Measurements from ENCODE around the gene OR2B3. TPM values are rescaled to one million over a fixed set of nuclear protein-coding genes. Genes with fewer than 3 reads are reported as not detected.
"Not testable (repeated sequence)": the region's sequence is repeated elsewhere in the genome, so short reads cannot be mapped to it uniquely, and the experiment has no call there.

Gene OR2B3, protein sequence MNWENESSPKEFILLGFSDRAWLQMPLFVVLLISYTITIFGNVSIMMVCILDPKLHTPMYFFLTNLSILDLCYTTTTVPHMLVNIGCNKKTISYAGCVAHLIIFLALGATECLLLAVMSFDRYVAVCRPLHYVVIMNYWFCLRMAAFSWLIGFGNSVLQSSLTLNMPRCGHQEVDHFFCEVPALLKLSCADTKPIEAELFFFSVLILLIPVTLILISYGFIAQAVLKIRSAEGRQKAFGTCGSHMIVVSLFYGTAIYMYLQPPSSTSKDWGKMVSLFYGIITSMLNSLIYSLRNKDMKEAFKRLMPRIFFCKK
- polyA plus RNA-seq (ENCODE audit: insufficient read length): not detected

DNA sequence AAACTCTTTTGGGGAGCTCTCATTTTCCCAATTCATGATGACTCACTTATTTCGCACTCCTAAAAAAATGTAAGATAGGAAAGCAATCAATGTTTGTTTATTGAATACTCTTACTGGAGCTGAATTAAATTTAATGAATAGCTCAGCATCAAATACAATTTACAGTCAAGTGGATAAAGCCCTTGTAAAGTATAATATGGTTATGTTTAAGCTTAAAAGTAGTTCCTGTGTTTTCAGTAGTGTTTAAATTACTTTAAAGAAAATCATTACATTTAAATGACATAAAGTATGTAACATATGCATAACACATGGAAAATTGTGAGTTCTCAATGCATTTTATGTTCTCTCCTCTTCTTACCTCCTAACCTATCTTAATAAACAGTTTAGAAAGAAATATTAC lies at the start of gene OR2B3:
TSS of gene OR2B3 (minus strand) at position 101 of the 400 bp plus-strand sequence. CDS start at position 36, 65 bp downstream.
- no peak for DNase-seq (ENCODE audit: low read depth)

DNA sequence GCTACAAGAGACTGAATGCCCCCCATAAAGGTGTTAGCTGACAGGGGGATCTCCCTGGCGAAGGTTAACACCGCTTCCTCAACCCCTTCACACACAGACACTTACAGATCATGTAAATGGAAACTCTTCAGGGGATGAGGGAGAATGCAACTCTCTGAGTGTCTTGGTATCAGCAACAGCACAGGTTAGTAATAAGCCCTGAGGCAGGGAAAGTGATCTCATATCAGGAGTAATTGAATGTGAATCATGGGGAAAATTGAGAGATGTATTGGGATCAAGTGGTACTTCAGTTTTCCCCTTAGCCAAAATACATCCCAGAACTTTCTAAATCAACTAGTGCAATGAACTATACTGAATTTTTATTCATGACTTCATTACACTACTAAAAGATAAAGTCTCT lies 44.6 kb upstream of the OR2B3 start:
- DNase-seq (ENCODE audit: low read depth): no peak

DNA sequence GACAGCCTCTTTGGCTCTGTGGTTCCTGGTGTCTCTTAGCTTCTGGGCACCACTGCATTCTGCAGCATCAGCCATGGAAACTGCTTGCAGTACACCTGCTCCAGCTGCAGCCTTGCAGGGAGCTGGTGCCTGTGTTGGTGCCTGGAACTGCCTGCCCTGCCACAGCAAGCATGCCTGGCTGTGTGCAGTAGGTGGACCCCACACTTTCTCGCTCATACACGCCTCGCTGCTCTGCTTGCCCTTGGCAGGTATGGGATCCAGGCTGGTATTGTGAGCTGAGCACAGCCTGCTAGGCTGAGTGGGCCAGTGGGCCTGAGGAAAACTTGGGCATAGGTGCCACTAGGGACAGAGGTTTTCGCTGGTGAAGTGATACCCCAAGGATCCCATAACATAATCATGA lies 43.5 kb upstream of the OR2B3 start:
- no peak for DNase-seq (ENCODE audit: low read depth)

DNA sequence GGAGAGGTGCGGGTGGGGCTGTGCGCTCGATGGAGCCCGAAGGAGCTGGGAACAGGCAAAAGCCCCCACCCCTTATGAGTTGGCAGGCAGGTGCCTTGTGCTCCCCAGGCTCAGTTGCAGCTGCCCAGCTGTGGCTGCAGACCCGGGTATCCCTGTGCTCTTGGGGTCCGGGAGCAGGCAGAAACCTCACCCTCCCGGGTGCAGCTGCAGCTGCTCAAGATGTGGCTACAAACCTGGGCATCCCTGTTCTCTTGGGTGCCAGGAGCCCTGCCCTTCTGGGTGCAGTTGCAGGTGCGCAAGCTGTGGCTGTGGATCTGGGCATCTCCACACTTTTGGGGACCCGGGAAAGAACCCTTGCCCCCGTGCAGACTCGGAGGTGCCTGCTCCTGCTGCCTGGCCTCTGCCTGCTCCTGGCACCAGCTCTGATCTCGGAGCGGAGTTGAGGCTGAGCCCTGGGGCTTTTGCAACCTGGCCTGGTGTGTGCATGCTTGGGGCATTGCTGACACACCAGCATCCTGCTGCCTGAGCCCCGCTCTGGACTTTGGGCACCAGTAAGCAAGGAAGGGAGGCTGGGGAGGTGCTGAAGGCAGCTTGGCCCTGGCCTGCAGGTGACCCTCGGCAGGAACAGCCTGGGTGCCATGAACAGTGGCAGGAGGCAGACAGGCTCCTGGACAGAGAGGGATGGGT lies 42.4 kb upstream of the OR2B3 start:
- DNase-seq (ENCODE audit: low read depth): no peak

DNA sequence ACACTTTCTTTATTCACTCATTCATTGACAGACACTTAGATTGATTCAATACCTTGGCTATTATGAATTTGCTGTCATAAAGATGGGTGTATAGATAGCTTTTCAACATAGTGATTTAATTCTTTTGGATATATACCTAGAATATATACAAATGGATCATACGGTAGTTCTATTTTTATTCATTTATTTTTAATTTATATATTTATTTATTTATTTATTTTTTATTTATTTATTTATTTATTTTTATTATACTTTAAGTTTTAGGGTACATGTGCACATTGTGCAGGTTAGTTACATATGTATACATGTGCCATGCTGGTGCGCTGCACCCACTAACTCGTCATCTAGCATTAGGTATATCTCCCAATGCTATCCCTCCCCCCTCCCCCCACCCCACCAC lies 27.9 kb upstream of the OR2B3 start:
- not testable (repeated sequence) for DNase-seq (ENCODE audit: low read depth)

DNA sequence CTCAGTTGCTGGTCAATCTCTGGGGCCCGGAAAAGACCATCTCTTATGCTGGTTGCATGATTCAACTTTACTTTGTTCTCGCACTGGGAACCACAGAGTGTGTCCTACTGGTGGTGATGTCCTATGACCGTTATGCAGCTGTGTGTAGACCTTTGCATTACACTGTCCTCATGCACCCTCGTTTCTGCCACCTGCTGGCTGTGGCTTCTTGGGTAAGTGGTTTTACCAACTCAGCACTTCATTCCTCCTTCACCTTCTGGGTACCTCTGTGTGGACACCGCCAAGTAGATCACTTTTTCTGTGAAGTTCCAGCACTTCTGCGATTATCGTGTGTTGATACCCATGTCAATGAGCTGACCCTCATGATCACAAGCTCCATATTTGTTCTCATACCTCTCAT lies 25.0 kb upstream of the OR2B3 start:
- no peak for DNase-seq (ENCODE audit: low read depth)

DNA sequence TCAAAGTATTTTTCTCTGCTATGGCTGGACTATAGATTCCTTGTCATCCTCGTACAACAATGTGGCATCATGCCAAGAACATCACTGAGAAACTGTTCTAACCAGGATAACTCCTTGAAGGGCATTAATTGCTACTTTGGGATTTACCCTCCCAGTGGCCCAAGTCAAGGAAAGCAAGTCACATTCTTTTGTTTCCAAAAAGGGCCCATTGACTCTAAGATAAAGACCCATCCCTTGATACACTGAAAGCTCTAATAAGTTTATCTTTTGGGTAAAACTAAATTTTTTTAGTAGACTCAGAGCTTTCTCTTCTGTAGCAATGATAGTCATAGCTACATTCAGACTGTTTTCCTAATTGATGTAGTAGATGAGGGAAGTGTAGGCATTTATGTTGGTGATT lies 20.6 kb upstream of the OR2B3 start, which contains the start of gene OR2J3:
TSS of gene OR2J3 (plus strand) at position 301 of the 400 bp plus-strand sequence. CDS start 3,833 bp downstream, outside the sequence.
- DNase-seq (ENCODE audit: low read depth): no peak

DNA sequence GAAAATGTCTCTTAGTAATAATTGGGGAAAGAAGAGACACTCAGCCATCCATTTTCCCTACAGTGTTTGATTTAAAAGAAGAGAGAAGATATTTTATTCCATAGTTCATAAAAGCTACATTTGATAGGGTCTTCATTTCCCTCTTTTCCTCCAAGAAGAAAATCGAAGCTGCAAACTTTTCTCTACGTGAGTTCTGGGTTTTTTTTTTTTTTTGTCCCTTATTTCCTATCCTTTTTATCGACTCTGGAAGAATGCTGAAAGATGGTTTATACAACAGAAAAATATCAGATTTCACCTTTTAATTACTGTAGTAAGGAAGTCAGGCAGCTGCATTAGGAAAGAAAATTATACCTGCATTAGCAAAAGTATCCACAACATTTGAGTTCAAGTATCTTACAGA lies 12.1 kb upstream of the OR2B3 start, which contains the start of gene OR2J1:
TSS of gene OR2J1 (plus strand) at position 301 of the 400 bp plus-strand sequence. CDS start 1,453 bp downstream, outside the sequence.
- DNase-seq (ENCODE audit: low read depth): no peak

DNA sequence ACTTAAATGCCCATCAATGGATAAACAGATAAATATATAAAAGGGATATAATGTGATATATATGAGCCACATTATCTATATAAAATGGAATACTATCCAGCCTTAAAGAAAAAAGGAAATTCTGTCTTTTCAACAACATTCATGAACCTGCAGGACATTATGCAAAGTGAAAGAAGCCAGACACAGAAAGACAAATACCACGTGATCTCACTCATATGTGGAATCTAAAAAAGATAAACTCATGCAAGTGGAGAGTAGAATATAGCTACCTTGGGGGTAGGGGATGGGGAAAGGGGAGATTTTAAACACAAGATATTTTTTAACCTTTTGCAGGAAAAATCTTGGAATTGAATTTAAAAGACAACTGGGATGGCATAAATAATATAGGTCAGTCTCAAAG lies 10.7 kb upstream of the OR2B3 start:
- no peak for DNase-seq (ENCODE audit: low read depth)

DNA sequence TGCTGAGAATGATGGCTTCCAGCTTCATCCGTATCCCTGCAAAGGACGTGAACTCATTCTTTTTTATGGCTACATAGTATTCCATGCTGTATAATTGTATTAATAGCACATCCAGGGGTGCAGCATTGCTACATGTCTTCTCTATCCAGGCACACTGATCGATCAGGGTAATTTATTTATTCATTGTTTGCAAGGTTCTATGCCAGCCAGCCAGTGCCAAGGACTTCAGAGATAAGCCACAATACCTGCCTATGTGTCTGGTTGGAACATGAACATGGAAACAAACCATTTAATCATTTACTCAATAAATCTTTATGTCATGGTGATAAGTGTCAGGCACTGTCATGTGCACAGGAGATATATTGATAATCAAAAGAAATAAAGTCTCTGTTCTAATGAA lies 5.8 kb upstream of the OR2B3 start:
- DNase-seq (ENCODE audit: low read depth): no peak

DNA sequence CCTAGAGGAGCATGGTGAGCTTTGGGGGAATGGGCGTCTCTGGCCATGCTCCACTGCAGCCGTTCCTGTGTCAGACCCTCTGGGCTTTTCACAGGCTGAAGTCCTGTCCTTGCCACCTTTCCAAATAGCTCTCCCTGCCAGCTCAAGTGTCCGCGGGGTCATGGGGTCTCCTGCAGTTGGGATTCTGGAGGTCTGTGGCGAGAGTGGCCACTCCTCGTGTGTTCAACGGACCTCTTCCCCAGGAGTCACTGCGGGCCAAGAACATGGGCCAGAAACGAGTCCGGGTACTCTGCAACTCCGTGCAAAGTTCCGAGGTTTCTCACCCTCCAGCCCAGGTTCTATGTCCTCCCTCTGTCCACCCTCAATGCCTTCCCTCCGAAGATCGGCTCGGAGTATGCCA lies 4.7 kb downstream of the OR2B3 start:
- no peak for DNase-seq (ENCODE audit: low read depth)

DNA sequence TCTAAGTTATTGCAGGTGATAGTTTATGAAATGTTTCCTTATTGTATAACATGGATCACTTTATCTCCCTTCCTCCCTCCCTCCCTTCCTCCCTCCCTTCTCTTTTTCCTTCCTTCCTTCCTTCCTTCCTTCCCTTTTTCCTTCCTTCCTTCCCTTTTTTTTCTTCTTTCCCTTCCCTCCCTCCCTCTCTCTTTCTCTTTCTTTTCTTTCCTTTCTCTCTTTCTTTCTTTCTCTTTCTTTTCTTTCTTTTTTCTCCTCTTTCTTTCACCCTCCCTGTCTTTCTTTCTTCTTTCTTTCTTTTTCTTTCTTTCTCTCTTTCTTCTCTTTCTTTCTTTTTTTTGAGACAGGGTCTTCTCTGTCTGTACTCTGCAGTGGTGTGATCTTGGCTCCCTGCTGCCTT lies 5.8 kb downstream of the OR2B3 start:
- DNase-seq (ENCODE audit: low read depth): no peak

DNA sequence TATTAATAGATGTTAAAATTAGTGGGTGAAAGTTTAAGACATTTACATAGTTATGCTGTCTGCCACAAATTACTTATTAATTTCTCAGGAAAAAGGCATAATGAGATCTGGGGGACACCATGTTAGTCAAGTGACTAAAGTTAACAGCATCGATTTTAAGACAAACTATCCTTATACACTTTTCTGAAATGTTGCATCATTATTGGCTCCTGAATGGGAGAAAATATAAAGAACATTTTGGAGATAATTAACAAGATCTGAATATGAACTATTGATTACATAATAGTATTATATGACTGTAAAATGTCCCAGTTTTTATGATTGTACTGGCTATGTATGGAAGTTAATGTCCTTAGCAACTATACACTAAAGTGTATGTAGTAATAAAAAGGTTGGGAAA lies 7.9 kb downstream of the OR2B3 start:
- no peak for DNase-seq (ENCODE audit: low read depth)

DNA sequence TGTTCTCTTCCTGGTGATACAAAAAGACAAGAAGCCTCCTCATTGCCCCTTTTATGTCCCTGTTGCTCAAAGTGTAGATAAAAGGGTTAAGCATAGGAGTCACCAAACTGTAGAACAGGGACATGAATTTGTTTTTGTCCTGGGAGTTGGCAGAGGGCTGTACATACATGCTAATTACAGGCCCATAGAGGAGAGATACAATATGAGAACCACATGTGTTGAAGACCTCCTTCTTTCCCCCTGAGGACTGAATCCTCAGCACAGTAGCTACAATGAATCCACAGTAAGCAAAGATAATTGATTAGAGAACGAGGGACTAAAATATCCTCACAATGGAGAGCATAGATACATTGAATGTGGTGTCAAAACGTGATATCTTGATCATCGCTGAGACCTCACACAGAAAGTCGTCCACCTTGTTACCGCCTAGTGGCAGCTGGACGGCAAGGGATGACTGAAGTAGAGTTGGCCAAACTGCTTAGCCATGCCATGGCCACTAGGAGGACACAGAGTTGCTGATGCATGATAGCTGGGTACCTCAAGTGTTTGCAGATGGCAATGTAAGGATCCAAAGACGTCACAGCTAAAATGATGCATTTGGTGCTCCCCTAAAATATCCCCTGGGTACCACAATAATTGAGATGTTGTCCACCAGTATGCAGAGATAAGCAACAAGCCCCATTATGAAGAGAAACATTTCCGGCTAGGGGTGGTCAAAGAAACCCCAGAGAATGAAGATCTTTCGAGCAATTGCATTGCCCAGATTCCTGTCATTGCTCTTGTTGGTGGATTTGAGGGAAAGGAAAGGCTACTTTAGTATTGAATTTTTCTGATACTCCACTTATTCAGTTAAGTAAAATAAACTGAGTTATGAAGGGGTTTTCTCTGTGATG lies 15.0 kb downstream of the OR2B3 start:
- no peak for DNase-seq (ENCODE audit: low read depth)

DNA sequence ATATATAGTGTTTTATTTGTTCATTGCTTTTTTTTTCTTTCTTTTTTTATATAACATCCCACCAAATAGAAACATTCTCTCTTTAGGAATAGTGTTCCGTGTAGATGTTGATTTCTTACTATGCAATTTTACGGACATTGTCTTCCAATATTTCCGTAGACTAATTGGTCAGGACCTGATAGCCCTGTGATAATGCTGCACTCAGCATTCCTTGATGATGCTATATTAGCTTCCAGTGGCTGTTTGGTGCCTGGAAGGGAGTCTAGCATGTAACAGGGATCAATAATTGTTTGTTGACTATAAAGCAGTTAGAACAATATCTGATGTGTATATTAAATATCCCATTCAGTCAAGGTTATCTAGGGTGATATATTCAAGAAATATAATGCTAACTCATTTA lies 35.4 kb downstream of the OR2B3 start:
- DNase-seq (ENCODE audit: low read depth): no peak

DNA sequence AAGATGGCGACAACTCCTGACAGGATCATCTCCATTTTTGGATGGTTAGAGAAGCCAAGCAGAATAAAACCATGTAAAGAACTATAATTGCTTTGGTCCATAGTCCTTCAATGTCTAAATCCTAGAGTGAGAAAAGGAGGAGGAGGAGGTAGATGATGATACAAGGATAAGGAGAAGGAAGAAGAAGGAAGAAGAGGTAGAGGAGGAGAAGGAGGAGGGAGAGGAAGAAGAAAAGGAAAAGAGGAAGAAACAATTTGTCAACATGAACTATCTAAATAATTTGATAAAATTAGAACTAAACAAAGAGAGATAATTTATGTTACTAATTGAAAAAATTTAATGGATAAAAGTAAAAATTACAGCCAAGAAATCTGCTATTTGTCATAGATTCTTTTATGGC lies 42.0 kb downstream of the OR2B3 start, which contains the start of gene OR2W1:
TSS of gene OR2W1 (minus strand) at position 101 of the 400 bp plus-strand sequence. CDS start at position 101, 0 bp downstream.
- DNase-seq (ENCODE audit: low read depth): no peak

Other genes with a start within 250 kb of the OR2B3 start
- gene TRIM27, start 163.3 kb downstream of the OR2B3 start, polyA plus RNA-seq (ENCODE audit: insufficient read length): 44.6 TPM
- 1.6 TPM for gene ZNF311, start 82.0 kb downstream of the OR2B3 start, polyA plus RNA-seq (ENCODE audit: insufficient read length)
- not detected for gene OR2W1, start 42.1 kb downstream of the OR2B3 start, polyA plus RNA-seq (ENCODE audit: insufficient read length)
- gene OR2J1, start 12.2 kb upstream of the OR2B3 start, polyA plus RNA-seq (ENCODE audit: insufficient read length): not detected
- not detected for gene OR2J3, start 20.7 kb upstream of the OR2B3 start, polyA plus RNA-seq (ENCODE audit: insufficient read length)
- gene OR2J2, start 83.6 kb upstream of the OR2B3 start, polyA plus RNA-seq (ENCODE audit: insufficient read length): not detected
- 0.05 TPM for gene OR14J1, start 214.4 kb upstream of the OR2B3 start, polyA plus RNA-seq (ENCODE audit: insufficient read length)